Colonic mucosa (tissue), 4 donors: Measurements from ENCODE around the gene HOXB7. TPM values are rescaled to one million over a fixed set of nuclear protein-coding genes. Genes with fewer than 3 reads are reported as not detected.

Experiments used
- DNase-seq: peaks from one replicate; pipeline ENCODE4 v3.0.0-alpha.2; 2020
- H3K27ac ChIP-seq: fragments of 200-600 bp; one replicate; pipeline ENCODE4 v1.8.0; 2021
- H3K27me3 ChIP-seq: fragments of 200-600 bp; one replicate; pipeline ENCODE4 v1.8.0; 2021
- H3K36me3 ChIP-seq: fragments of 200-600 bp; one replicate; pipeline ENCODE4 v1.8.0; 2021
- H3K4me1 ChIP-seq: fragments of 200-600 bp; one replicate; pipeline ENCODE4 v1.8.0; 2021; ENCODE audit warnings: mild to moderate bottlenecking
- H3K4me3 ChIP-seq: fragments of 200-600 bp; one replicate; pipeline ENCODE4 v1.8.0; 2021
- H3K9ac ChIP-seq, 2 donors: one replicate each; pipeline ENCODE4 v1.7.0; 2013; ENCODE audit warnings: control low read depth in 2 of 2, low read depth in 2 of 2, low read length in 2 of 2
- H3K9me3 ChIP-seq: fragments of 200-600 bp; one replicate; pipeline ENCODE4 v1.8.0; 2021
- CTCF ChIP-seq: fragments of 200-600 bp; IDR thresholded peaks from one replicate; pipeline ENCODE4 v1.8.0; 2022; ENCODE audit warnings: antibody characterized with exemption, mild to moderate bottlenecking
- intact Hi-C: fragments of 100-400 bp; cut with DNase I; formaldehyde crosslinking; loops from one replicate; pipeline ENCODE4 v1.14.1; 2022
- total RNA-seq, 2 donors: library from RNA; stranded (reverse); fragmentation: NEBNext Ultra II Directional in 1 of 2; extraction: Animal tissue kit (Norgen Biotek cat#: 25700) in 1 of 2; gene quantifications; one replicate each; pipeline ENCODE4 v1.2.1, GENCODE V29; 2021
- donor health status: healthy.
- donor health status: DM: no; HTN: no; CAD: no.
- donor health status: DM: no; HTN: no; CAD: no.

Gene HOXB7
- total RNA-seq, 2 donors from 2014 or later: 25.9 to 31.4 TPM

DNA sequence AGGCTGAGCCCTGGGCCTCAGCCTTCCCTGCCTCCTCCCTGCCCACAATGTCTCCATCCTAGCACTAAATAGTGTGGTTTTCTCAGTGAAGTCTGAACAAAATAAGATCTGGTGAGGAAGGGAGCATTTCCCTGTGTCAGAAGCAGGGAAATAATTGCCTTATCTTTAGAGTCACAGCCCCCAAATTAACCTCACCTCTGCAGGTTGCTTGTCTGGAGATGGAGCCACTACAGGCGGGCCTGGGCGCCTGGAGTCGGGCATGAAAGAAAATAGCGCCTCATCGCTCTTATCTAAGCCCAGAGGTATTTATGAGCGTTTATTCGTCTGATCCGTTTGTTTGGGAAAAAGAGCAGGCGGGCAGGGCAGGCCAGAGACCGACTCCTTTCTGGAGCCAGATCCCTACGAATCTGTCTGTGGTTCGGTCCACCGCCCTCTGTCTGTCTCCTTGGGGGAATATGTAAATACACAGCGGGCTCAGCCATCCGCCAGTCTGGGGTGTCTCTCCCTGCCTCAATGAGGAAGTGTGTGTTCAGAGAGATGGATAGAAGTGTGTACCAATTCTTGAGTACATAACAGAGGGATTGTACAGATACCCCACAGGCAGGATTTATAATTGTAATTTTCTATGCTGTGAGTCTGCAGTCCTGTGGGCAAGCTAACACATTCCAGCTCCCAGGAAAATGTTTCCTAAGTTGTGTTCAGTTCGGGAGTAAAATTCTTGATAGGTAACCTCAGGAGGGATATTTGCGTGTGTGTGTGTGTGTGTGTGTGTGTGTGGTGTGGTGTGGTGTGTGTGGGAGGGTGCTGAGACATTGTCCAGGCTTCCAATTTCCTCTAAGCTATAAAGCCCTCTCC, 10.3 kb downstream of the HOXB7 start:
- TF ChIP-seq CTCF: no peak
- H3K9me3 ChIP-seq: no peaks in the 10 kb centered on the region
- H3K4me3 ChIP-seq: no peak overlapping the region
- H3K36me3 ChIP-seq: no peaks in the 10 kb centered on the region
- H3K27ac ChIP-seq: peak overlapping the region; percentile 24
- H3K27me3 ChIP-seq: no peaks in the 10 kb centered on the region
- peak overlapping the region; percentile 31 to 91 for H3K9ac ChIP-seq
- intact Hi-C loops: no loop called here
- H3K4me1 ChIP-seq: peaks cover 9% of the 10 kb centered on the region
- peak; percentile 64 for DNase-seq

- Histone ChIP-seq H3K9ac (peak overlapping the region; percentile 43 to 87), H3K27me3 (no peaks in the 10 kb centered on the region), H3K27ac (no peak overlapping the region), H3K9me3 (no peaks in the 10 kb centered on the region), H3K4me1 (peaks cover 9% of the 10 kb centered on the region), H3K4me3 (no peak overlapping the region), H3K36me3 (peaks cover 8% of the 10 kb centered on the region)
- no peak for TF ChIP-seq CTCF
- intact Hi-C loops: no loop called here
- DNase-seq: no peak
These were observed 11.5 kb downstream of the HOXB7 start for GRCh38 chr17:48599354-48599753.

DNA sequence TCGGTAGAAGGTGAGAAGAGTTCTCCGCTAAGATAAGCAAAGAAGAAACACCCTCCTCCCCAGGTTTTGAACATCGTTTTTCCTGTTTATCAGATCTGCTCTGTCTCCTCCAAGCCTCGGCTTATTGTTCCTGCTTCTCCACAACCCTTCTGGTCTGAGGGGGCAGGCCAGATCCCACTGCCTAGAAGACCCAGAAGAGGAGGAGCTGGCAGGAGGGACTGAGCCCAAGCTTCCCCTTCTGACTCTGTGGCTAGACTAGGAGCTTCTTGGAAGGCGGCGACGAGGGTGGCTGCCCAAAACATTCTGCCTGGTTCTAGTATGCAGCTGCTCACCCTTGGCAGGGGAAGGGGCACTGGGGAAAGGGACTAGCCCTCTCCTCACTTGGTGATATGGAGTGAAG, 12.1 kb downstream of the HOXB7 start:
- Histone ChIP-seq H3K27me3 (no peaks in the 10 kb centered on the region), H3K9me3 (no peaks in the 10 kb centered on the region), H3K36me3 (peaks cover 8% of the 10 kb centered on the region), H3K27ac (peak overlapping the region; percentile 73), H3K9ac (peak overlapping the region; percentile 82 to 87), H3K4me1 (peaks cover 9% of the 10 kb centered on the region), H3K4me3 (no peak overlapping the region)
- intact Hi-C loops: no loop called here
- DNase-seq: no peak
- no peak for TF ChIP-seq CTCF

- intact Hi-C loops: no loop called here
- Histone ChIP-seq H3K27me3 (no peaks in the 10 kb centered on the region), H3K36me3 (peaks cover 8% of the 10 kb centered on the region), H3K4me3 (peak overlapping the region; percentile 53), H3K9me3 (no peaks in the 10 kb centered on the region), H3K9ac (peak overlapping the region; percentile 82 to 87), H3K4me1 (peaks cover 9% of the 10 kb centered on the region), H3K27ac (peak overlapping the region; percentile 73)
- peak; percentile 92 for DNase-seq
- TF ChIP-seq CTCF: no peak
These were observed 12.8 kb downstream of the HOXB7 start for GRCh38 chr17:48597778-48598631.

- peaks cover 9% of the 10 kb centered on the region for H3K4me1 ChIP-seq
- H3K27me3 ChIP-seq: no peaks in the 10 kb centered on the region
- H3K4me3 ChIP-seq: peak overlapping the region; percentile 53
- no peak for DNase-seq
- no peak for TF ChIP-seq CTCF
- peak overlapping the region; percentile 82 to 87 for H3K9ac ChIP-seq
- no peaks in the 10 kb centered on the region for H3K9me3 ChIP-seq
- H3K36me3 ChIP-seq: peaks cover 8% of the 10 kb centered on the region
- H3K27ac ChIP-seq: peak overlapping the region; percentile 73
- intact Hi-C loops: no loop called here
These were observed 13.4 kb downstream of the HOXB7 start for GRCh38 chr17:48597528-48597777.
